OCI-LY3 (cell line): ENCODE data around the gene CALD1.

ENCODE experiments used
- H2AFZ ChIP-seq: fragments of 200-600, 300-600 bp; shearing (Covaris generic); 2 replicates; pipeline ENCODE4 v1.6.0; 2014; ENCODE audit warnings: antibody characterized with exemption, low read depth, low read length
- H3K27ac ChIP-seq: fragments of 200-600, 300-600 bp; sonication (generic); 2 replicates; pipeline ENCODE4 v1.5.1; 2014; ENCODE audit warnings: mild to moderate bottlenecking, low read length, moderate library complexity, mixed read lengths
- H3K27me3 ChIP-seq: fragments of 200-600, 300-600 bp; sonication (generic); 2 replicates; pipeline ENCODE4 v1.6.1; 2014; ENCODE audit warnings: low read depth, low read length, mixed read lengths
- H3K36me3 ChIP-seq: fragments of 200-600, 300-600 bp; sonication (generic); replicated peaks from 2 replicates; pipeline ENCODE3; 2014; ENCODE audit warnings: low read depth, low read length, mixed read lengths
- H3K4me1 ChIP-seq: fragments of 300-600, 200-600 bp; sonication (generic); 2 replicates; pipeline ENCODE4 v1.6.1; 2014; ENCODE audit warnings: low read length, mixed read lengths
- H3K4me2 ChIP-seq: fragments of 200-600, 300-600 bp; sonication (generic); 2 replicates; pipeline ENCODE4 v1.6.1; 2014; ENCODE audit warnings: low read length, mixed read lengths
- H3K4me3 ChIP-seq: fragments of 300-600, 200-600 bp; sonication (generic); 2 replicates; pipeline ENCODE4 v1.5.1; 2014; ENCODE audit warnings: antibody characterized with exemption, mild to moderate bottlenecking, low read length, moderate library complexity
- H3K79me2 ChIP-seq: fragments of 300-600, 200-600 bp; shearing (Covaris generic); 2 replicates; pipeline ENCODE4 v1.6.1; 2014; ENCODE audit warnings: mild to moderate bottlenecking, low read length, mixed read lengths
- H3K9ac ChIP-seq: fragments of 300-600, 200-600 bp; shearing (Covaris generic); 2 replicates; pipeline ENCODE4 v1.6.0; 2014; ENCODE audit warnings: mild to moderate bottlenecking, low read length, moderate library complexity
- H3K9me3 ChIP-seq: fragments of 200-600, 300-600 bp; shearing (Covaris generic); 2 replicates; pipeline ENCODE4 v1.6.1; 2014; ENCODE audit warnings: low read length, mixed read lengths; ENCODE audit not compliant: insufficient read depth
- H4K20me1 ChIP-seq: fragments of 200-600, 300-600 bp; sonication (generic); 2 replicates; pipeline ENCODE4 v1.6.1; 2016; ENCODE audit warnings: low read length, mixed read lengths; ENCODE audit not compliant: insufficient read depth
- CTCF ChIP-seq: fragments of 200-600, 300-600 bp; sonication (generic); IDR thresholded peaks from 2 replicates; pipeline ENCODE4 v1.5.1; 2014; ENCODE audit warnings: antibody characterized with exemption, low read length, low read depth
- EZH2phosphoT487 ChIP-seq: fragments of 200-600 bp; shearing (Covaris generic); IDR thresholded peaks from 2 replicates; pipeline ENCODE4 v1.6.1; 2018; ENCODE audit warnings: antibody characterized with exemption, mixed run types, low read depth

The CALD1 gene

GRCh38 chr7:134827889-134828288 is 48.5 kb downstream of the CALD1 start:
- no peaks in the 10 kb centered on the region for H3K4me1 ChIP-seq
- no peaks in the 10 kb centered on the region for H3K36me3 ChIP-seq
- no peak overlapping the region for H3K27ac ChIP-seq
- no peak overlapping the region for H3K9ac ChIP-seq
- no peaks in the 10 kb centered on the region for H3K79me2 ChIP-seq
- H2AFZ ChIP-seq: no peak overlapping the region
- TF ChIP-seq CTCF (no peak), EZH2phosphoT487 (no peak)
- H3K4me2 ChIP-seq: no peak overlapping the region
- H4K20me1 ChIP-seq: no peaks in the 10 kb centered on the region
- peaks cover 25% of the 10 kb centered on the region; the same call in 1 of the 2 replicates for H3K27me3 ChIP-seq
- H3K9me3 ChIP-seq: no peaks in the 10 kb centered on the region
- H3K4me3 ChIP-seq: no peak overlapping the region

GRCh38 chr7:134828361-134828760 is 48.9 kb downstream of the CALD1 start:
- no peak overlapping the region for H3K27ac ChIP-seq

GRCh38 chr7:134829380-134829986 is 50.0 kb downstream of the CALD1 start:
- H3K4me1 ChIP-seq: no peaks in the 10 kb centered on the region
- H3K9me3 ChIP-seq: no peaks in the 10 kb centered on the region
- TF ChIP-seq EZH2phosphoT487 (no peak), CTCF (no peak)
- no peak overlapping the region for H2AFZ ChIP-seq
- H3K79me2 ChIP-seq: no peaks in the 10 kb centered on the region
- no peak overlapping the region for H3K4me3 ChIP-seq
- H4K20me1 ChIP-seq: no peaks in the 10 kb centered on the region
- no peak overlapping the region for H3K4me2 ChIP-seq
- H3K27me3 ChIP-seq: peaks cover 13% of the 10 kb centered on the region; the same call in 1 of the 2 replicates
- H3K27ac ChIP-seq: no peak overlapping the region
- no peak overlapping the region for H3K9ac ChIP-seq
- H3K36me3 ChIP-seq: no peaks in the 10 kb centered on the region

More at GRCh38 chr7:134828361-134828760, 48.9 kb downstream of the CALD1 start:
- Histone ChIP-seq H3K79me2 (no peaks in the 10 kb centered on the region), H3K4me3 (no peak overlapping the region), H2AFZ (no peak overlapping the region), H3K27me3 (peaks cover 24% of the 10 kb centered on the region; the same call in 1 of the 2 replicates), H3K36me3 (no peaks in the 10 kb centered on the region), H3K4me2 (no peak overlapping the region), H3K4me1 (no peaks in the 10 kb centered on the region), H3K9ac (no peak overlapping the region), H3K9me3 (no peaks in the 10 kb centered on the region), H4K20me1 (no peaks in the 10 kb centered on the region)
- TF ChIP-seq EZH2phosphoT487: no peak
- TF ChIP-seq CTCF: no peak

GRCh38 chr7:134831862-134832261 is 52.4 kb downstream of the CALD1 start:
- H3K27ac ChIP-seq: no peak overlapping the region

More at GRCh38 chr7:134831862-134832261, 52.4 kb downstream of the CALD1 start:
- TF ChIP-seq CTCF: no peak
- TF ChIP-seq EZH2phosphoT487: no peak
- no peak overlapping the region for H3K4me2 ChIP-seq
- H3K4me1 ChIP-seq: no peaks in the 10 kb centered on the region
- no peak overlapping the region for H3K9ac ChIP-seq
- no peaks in the 10 kb centered on the region for H3K36me3 ChIP-seq
- H3K27me3 ChIP-seq: peaks cover 6% of the 10 kb centered on the region; the same call in 1 of the 2 replicates
- no peak overlapping the region for H3K4me3 ChIP-seq
- no peak overlapping the region for H2AFZ ChIP-seq
- no peaks in the 10 kb centered on the region for H3K79me2 ChIP-seq
- no peaks in the 10 kb centered on the region for H4K20me1 ChIP-seq
- H3K9me3 ChIP-seq: no peaks in the 10 kb centered on the region
